Embryonic facial prominence (tissue), 1 donor: ENCODE results near the gene TMEM108.

ENCODE experiments used
- DNase-seq: peaks from one replicate; pipeline ENCODE4 v3.0.0-alpha.2; 2016; ENCODE audit errors: extremely low spot score

Gene TMEM108

GRCh38 chr3:133354721-133355120 is 316.5 kb downstream of the TMEM108 start:
- no peak for DNase-seq

- no peak for DNase-seq
Measured at GRCh38 chr3:133360476-133360875, 322.3 kb downstream of the TMEM108 start.

DNA sequence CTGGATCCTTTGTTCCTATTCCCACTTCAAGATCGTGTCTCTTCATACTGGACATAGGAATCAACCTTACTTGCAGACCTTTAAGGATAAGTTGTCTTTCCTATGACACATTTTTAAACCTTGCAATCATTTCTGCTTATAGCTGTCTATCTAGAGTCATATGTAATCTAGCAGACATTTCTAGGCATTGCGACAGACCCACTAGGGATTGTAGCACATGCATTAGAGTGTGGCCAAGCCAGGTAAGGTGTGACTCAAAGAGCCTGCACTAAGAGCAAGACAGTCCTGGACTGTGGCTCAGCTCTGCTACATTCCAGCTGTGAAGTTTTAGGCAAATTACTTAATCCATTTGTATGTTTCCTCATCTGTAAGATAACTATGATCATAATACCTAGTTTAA is 322.8 kb downstream of the TMEM108 start:
- DNase-seq = no peak

DNA sequence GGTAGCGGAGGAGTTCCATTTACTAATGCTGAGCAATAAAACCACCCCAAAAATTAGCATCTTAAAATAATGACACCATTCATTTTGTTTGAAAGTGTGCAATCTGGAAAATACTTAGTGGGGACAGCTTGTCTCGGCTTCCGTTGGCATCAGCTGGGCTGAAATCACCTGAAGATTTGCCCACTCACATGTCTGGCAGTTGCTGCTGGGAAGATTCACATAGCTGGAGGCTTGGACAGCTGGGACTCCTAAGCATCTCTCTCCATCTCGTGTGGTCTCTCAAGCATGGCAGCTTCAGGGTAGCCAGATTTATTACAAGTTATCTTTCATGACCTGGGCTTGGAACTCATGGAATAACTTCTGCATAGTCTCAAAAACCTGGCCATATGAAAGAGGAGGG is 323.2 kb downstream of the TMEM108 start:
- DNase-seq = no peak

DNA sequence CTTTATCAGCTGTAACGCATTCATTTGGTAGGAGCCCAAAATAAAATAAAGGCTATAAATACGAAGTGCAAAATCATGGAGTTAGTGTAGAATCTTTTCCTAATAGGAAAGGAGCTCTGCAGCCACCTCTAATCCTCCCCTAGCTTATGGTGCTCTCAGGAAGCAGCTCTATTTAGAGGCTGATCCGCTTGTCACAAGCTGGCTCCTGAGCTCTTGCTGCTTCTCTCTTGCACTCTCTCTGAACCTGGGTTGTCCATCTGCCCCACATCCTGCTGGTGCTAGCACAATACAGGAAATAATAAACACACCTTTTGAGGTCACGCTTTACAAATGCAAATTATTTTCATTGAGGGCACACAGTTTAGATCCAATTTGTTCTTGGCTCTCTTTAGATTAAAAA is 324.3 kb downstream of the TMEM108 start:
- no peak for DNase-seq

DNA sequence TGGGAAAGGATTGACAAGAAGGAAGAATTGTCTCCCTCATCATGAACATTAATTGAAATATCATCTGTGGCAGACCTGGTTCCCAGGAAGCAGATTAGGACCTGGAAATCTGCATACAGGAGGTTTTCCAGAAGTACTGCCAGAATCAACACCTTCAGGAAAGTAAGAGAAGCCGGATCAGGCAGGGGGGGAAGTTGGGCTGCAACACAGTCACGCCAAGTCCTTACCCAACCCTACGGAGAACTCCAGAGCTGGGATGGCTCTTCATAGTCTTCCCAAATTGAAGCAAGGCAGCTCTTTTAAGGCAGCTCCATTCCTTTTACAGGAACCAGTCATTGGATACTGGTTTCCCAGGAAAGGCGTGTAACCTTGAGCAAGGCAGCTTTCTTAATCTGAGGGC is 326.5 kb downstream of the TMEM108 start:
- DNase-seq = no peak

GRCh38 chr3:133366921-133367320 is 328.7 kb downstream of the TMEM108 start:
- DNase-seq = no peak

GRCh38 chr3:133367403-133367802 is 329.2 kb downstream of the TMEM108 start:
- DNase-seq = no peak

- no peak for DNase-seq
Measured at GRCh38 chr3:133367956-133368355, 329.8 kb downstream of the TMEM108 start.

DNA sequence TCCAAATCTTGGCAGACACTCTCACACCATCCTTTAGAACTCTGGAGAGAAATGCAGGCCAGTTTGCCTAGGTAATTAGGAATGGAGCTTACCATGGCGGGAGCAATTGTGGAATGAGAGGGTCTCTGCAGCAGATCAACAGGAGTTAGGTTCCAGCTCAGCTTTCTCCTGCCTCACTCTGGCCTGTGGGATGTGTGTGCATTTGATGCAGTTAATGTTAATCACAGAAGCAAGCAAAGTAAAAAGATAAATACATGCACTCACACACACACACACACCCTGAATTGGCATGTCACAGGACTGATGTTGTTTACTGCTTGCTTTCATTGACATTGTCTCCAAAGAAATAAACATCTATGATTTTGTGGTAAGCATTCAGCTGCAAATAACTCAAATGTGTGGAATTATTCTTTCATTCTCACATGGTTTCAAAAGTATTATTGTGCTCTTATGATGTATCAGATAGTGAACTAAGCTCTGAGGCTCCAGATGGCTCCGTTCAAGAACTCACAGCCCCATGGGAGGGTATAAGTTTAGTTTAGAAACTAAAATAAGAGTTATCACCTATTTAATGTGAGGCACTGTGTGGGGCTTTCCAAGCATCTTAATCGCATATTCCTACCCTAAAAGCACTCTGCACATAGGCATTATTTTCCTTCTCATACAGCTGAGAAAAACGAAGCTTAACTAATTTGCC is 330.3 kb downstream of the TMEM108 start:
- no peak for DNase-seq

DNA sequence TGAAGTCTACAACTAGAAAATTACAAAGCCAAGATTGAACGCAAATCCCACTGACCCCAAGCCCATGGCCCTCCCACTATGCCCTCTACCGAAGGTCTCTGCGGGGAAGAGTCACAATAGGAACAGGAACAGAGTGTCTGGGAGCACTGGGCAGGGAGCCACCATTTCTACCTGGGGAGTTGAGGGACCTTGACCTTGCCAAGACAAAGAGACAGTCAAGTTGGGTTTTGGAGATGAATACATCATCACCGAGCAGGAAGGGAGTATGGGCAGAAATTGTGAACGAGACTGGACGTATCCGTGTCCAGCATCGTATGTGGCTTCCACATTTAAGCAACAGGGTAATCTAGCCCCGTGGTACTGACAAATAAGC is 330.9 kb downstream of the TMEM108 start:
- no peak for DNase-seq

GRCh38 chr3:133371181-133371580 is 333.0 kb downstream of the TMEM108 start:
- no peak for DNase-seq

GRCh38 chr3:133371676-133372075 is 333.5 kb downstream of the TMEM108 start:
- no peak for DNase-seq

DNA sequence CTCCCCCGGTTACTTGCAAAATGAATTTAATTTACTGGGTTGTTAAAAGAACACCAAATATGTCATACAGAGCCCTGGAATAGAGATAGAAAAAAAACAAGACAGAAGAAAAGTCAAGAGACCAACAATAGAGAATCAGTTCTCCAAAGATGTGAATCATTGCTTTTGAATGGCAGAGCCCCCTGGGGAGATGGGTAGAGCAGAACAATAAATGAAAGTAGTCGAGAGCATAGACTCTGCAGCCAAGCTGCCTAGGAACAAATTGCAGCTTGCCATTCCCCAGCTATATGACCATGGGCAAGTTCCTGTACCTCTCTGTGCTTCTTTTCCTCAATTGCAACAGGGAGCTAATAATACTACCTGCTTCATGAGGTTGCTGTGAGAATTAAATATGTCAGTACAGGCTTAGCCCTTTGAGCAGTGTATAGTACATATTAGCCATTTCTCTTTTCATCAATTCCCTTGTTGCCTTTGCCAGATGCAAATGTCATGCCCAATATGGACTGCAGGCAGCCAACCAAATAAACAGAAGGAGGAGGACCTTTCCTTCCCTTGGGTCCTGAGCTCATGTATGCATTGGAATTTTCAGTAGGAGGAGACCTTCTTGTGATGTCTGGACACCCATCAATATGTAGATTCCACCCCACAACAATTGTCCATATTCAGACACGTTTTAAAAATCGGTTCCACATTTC is 336.7 kb downstream of the TMEM108 start:
- DNase-seq = no peak

GRCh38 chr3:133375403-133375745 is 337.2 kb downstream of the TMEM108 start:
- no peak for DNase-seq

GRCh38 chr3:133376810-133377209 is 338.6 kb downstream of the TMEM108 start:
- DNase-seq = no peak

DNA sequence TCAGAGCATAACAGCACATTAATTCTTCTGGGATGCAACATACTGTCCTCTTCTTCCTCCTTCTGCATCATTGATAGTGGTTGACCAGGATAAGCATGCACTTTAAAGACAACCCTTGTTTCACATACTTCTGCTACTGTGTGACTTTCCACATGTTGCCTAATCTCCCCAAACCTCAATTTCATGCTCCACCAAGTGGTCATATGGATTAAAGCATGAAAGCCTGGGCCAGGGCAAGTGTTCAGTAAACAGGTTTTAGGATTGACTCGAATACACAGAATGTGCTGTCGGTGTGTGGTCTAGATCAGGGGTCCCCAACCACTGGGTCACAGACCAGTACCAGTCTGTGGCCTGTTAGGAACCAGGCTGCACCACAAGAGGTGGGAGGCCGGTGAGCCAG is 339.2 kb downstream of the TMEM108 start:
- DNase-seq = no peak

DNA sequence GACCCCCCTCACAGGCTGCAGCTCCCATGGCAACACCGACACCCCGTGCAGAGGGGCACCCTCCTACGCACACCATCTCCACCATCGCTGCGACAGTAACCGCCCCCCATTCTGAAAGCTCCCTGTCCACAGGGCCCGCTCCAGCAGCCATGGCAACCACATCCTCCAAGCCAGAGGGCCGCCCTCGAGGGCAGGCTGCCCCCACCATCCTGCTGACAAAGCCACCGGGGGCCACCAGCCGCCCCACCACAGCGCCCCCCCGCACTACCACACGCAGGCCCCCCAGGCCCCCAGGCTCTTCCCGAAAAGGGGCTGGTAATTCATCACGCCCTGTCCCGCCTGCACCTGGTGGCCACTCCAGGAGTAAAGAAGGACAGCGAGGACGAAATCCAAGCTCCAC is 341.7 kb downstream of the TMEM108 start:
- no peak for DNase-seq

- no peak for DNase-seq
Measured at GRCh38 chr3:133380481-133381225, 342.5 kb downstream of the TMEM108 start.

- DNase-seq = no peak
Measured at GRCh38 chr3:133381346-133382109, 343.3 kb downstream of the TMEM108 start.

DNA sequence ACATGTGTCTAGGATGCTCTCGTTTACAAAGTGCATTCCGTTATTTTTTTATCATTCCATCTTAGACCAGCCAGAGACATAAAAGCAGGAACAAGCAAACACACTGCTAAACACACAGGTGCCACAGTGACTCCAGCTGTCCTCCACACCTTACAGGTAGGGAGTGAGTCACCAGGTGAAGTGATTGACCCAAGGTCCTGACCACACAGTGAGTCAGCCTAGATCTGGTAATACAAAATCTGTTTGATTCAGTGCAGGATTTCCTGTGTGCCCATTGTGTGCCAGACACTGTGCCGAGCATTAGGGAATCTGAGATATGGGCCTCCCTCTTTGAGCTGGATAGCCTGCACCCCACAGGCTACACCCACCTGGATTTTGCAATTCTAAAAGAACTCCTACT is 345.0 kb downstream of the TMEM108 start:
- DNase-seq = no peak

GRCh38 chr3:133383741-133384140 is 345.6 kb downstream of the TMEM108 start:
- DNase-seq = no peak
